ENCODE results near the gene LRP11.

DNA sequence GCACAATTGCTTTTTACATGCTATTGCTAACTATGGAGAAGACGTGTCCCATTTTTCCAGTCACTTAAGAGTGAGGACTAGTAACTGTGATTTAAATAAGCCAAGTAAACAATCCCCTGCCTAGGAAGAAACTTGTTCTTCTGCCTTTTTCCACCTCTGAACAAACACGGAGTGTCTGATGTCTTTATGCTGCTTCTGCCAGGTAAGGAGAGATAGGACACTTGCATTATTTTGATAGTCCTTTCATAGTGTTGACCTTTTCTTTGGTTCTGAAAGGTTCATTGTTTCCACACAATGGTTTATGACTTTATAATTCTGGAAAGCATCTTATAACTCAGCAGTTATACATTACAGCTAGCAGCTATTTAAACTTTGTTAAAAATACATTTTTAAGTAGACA is 8.4 kb downstream of the LRP11 start:
- TF ChIP-seq, protein P1, sequence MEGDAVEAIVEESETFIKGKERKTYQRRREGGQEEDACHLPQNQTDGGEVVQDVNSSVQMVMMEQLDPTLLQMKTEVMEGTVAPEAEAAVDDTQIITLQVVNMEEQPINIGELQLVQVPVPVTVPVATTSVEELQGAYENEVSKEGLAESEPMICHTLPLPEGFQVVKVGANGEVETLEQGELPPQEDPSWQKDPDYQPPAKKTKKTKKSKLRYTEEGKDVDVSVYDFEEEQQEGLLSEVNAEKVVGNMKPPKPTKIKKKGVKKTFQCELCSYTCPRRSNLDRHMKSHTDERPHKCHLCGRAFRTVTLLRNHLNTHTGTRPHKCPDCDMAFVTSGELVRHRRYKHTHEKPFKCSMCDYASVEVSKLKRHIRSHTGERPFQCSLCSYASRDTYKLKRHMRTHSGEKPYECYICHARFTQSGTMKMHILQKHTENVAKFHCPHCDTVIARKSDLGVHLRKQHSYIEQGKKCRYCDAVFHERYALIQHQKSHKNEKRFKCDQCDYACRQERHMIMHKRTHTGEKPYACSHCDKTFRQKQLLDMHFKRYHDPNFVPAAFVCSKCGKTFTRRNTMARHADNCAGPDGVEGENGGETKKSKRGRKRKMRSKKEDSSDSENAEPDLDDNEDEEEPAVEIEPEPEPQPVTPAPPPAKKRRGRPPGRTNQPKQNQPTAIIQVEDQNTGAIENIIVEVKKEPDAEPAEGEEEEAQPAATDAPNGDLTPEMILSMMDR (IDR thresholded peaks at IDR 0.05; ENCODE audit: poor library complexity), result no peak
- no peak for TF ChIP-seq EZH2phosphoT487 (IDR thresholded peaks at IDR 0.05; ENCODE audit: low read depth, severe bottlenecking, unreplicated experiment)
- no peak for TF ChIP-seq EZH2 (IDR thresholded peaks at IDR 0.05; ENCODE audit: borderline replicate concordance)

Measured in hepatocyte (in vitro differentiated cells).